Rectal smooth muscle tissue (tissue), 1 donor: Measurements from ENCODE around the gene MRRF.
"Not testable (repeated sequence)": the region's sequence is repeated elsewhere in the genome, so short reads cannot be mapped to it uniquely, and the experiment has no call there.

ENCODE experiments used
- H3K27ac ChIP-seq: one replicate; pipeline ENCODE4 v1.7.0; 2013; ENCODE audit warnings: low read depth, low read length, inconsistent platforms
- H3K27me3 ChIP-seq: one replicate; pipeline ENCODE4 v1.7.0; 2013; ENCODE audit warnings: low read length; ENCODE audit not compliant: control insufficient read depth, insufficient read depth
- H3K36me3 ChIP-seq: one replicate; pipeline ENCODE4 v1.7.0; 2013; ENCODE audit warnings: low read length; ENCODE audit not compliant: control insufficient read depth, insufficient read depth
- H3K4me1 ChIP-seq: one replicate; pipeline ENCODE4 v1.7.0; 2013; ENCODE audit warnings: low read length; ENCODE audit not compliant: control insufficient read depth, insufficient read depth
- H3K4me3 ChIP-seq: one replicate; pipeline ENCODE4 v1.7.0; 2013; ENCODE audit warnings: low read length
- H3K9ac ChIP-seq: one replicate; pipeline ENCODE4 v1.7.0; 2013; ENCODE audit warnings: low read length

The MRRF gene

GRCh38 chr9:122363131-122363530 lies 98.4 kb downstream of the MRRF start:
- H3K4me3 ChIP-seq, H3K9ac ChIP-seq, H3K27ac ChIP-seq, H3K27me3 ChIP-seq, H3K4me1 ChIP-seq, H3K36me3 ChIP-seq: not testable (repeated sequence)

GRCh38 chr9:122364117-122364782 lies 99.6 kb downstream of the MRRF start:
- Histone ChIP-seq H3K27me3 (no peaks in the 10 kb centered on the region), H3K4me1 (peaks cover 10% of the 10 kb centered on the region)

GRCh38 chr9:122364783-122365150 lies 100.1 kb downstream of the MRRF start:
- Histone ChIP-seq H3K36me3 (no peaks in the 10 kb centered on the region), H3K27me3 (no peaks in the 10 kb centered on the region), H3K4me3 (no peak overlapping the region), H3K9ac (no peak overlapping the region), H3K4me1 (peaks cover 10% of the 10 kb centered on the region), H3K27ac (peak overlapping the region; percentile 43)

More at GRCh38 chr9:122364117-122364782, 99.6 kb downstream of the MRRF start:
- Histone ChIP-seq H3K4me3 (no peak overlapping the region), H3K9ac (no peak overlapping the region), H3K36me3 (no peaks in the 10 kb centered on the region), H3K27ac (peak overlapping the region; percentile 43)

GRCh38 chr9:122366074-122366660 lies 101.5 kb downstream of the MRRF start:
- Histone ChIP-seq H3K4me1 (peaks cover 13% of the 10 kb centered on the region), H3K36me3 (no peaks in the 10 kb centered on the region), H3K9ac (no peak overlapping the region), H3K4me3 (peak overlapping the region; percentile 2), H3K27ac (peak overlapping the region; percentile 80), H3K27me3 (no peaks in the 10 kb centered on the region)

- Histone ChIP-seq H3K4me1 (peaks cover 13% of the 10 kb centered on the region), H3K4me3 (no peak overlapping the region), H3K27ac (peak overlapping the region; percentile 80), H3K9ac (no peak overlapping the region), H3K36me3 (no peaks in the 10 kb centered on the region), H3K27me3 (peaks cover 2% of the 10 kb centered on the region)
Observed at GRCh38 chr9:122367065-122367464, 102.4 kb downstream of the MRRF start.

GRCh38 chr9:122367774-122368460 lies 103.2 kb downstream of the MRRF start:
- H3K36me3 ChIP-seq, result no peaks in the 10 kb centered on the region
- no peak overlapping the region for H3K9ac ChIP-seq
- H3K27me3 ChIP-seq, result peaks cover 2% of the 10 kb centered on the region
- H3K27ac ChIP-seq, result peak overlapping the region; percentile 80
- H3K4me1 ChIP-seq, result peaks cover 13% of the 10 kb centered on the region
- no peak overlapping the region for H3K4me3 ChIP-seq

- Histone ChIP-seq H3K4me3 (no peak overlapping the region), H3K9ac (no peak overlapping the region), H3K27ac (no peak overlapping the region), H3K36me3 (no peaks in the 10 kb centered on the region), H3K4me1 (peaks cover 13% of the 10 kb centered on the region), H3K27me3 (peaks cover 2% of the 10 kb centered on the region)
Observed at GRCh38 chr9:122368642-122369041, 104.0 kb downstream of the MRRF start.

- Histone ChIP-seq H3K4me1 (peaks cover 26% of the 10 kb centered on the region), H3K27me3 (peaks cover 2% of the 10 kb centered on the region), H3K4me3 (peak overlapping the region; percentile 65), H3K36me3 (no peaks in the 10 kb centered on the region), H3K9ac (no peak overlapping the region), H3K27ac (peak overlapping the region; percentile 75)
Observed at GRCh38 chr9:122370303-122370702, 105.6 kb downstream of the MRRF start.

GRCh38 chr9:122370869-122371755 lies 106.4 kb downstream of the MRRF start, which contains the start of gene PTGS1:
TSS of gene PTGS1 (plus strand) at chr9:122371024. CDS start at chr9:122371085, 61 bp downstream.
- Histone ChIP-seq H3K4me1 (peaks cover 33% of the 10 kb centered on the region), H3K27ac (peak within 1 kb of the TSS; percentile 89), H3K27me3 (peaks cover 2% of the 10 kb centered on the region), H3K36me3 (no peaks in the 10 kb centered on the region), H3K4me3 (peak within 1 kb of the TSS; percentile 65), H3K9ac (peak within 1 kb of the TSS; percentile 39)

- peaks cover 2% of the 10 kb centered on the region for H3K27me3 ChIP-seq
- H3K36me3 ChIP-seq, result no peaks in the 10 kb centered on the region
- peak overlapping the region; percentile 89 for H3K27ac ChIP-seq
- H3K4me3 ChIP-seq, result peak overlapping the region; percentile 65
- H3K9ac ChIP-seq, result no peak overlapping the region
- peaks cover 34% of the 10 kb centered on the region for H3K4me1 ChIP-seq
Observed at GRCh38 chr9:122371846-122372245, 107.2 kb downstream of the MRRF start.

GRCh38 chr9:122372856-122373845 lies 108.5 kb downstream of the MRRF start:
- no peaks in the 10 kb centered on the region for H3K36me3 ChIP-seq

More at GRCh38 chr9:122372856-122373845, 108.5 kb downstream of the MRRF start:
- Histone ChIP-seq H3K9ac (no peak overlapping the region), H3K4me1 (peaks cover 40% of the 10 kb centered on the region), H3K4me3 (peak overlapping the region; percentile 17), H3K27ac (peak overlapping the region; percentile 89), H3K27me3 (peaks cover 2% of the 10 kb centered on the region)
